Measurements from ENCODE around the gene LARP4B.
"Not testable (repeated sequence)": the region's sequence is repeated elsewhere in the genome, so short reads cannot be mapped to it uniquely, and the experiment has no call there.

LARP4B gene

GRCh38 chr10:938941-939678 is 7.6 kb upstream of the LARP4B start:
- WGBS: 86% methylated on average over 8 of the region's 10 CpGs

GRCh38 chr10:934746-935406 is 3.4 kb upstream of the LARP4B start:
- Histone ChIP-seq H4K91ac (ENCODE audit: low read length) (no peak overlapping the region), H2BK15ac (ENCODE audit: low read depth, poor library complexity, severe bottlenecking) (no peak overlapping the region), H3K36me3 (ENCODE audit: control insufficient read depth in 1 of 2, insufficient read depth in 2 of 2, low read depth in 1 of 2, low read length in 2 of 2) (peaks cover 0 to 4% of the 10 kb centered on the region in 2 experiments), H2AFZ (ENCODE audit: low read depth, low read length) (no peak overlapping the region), H3K18ac (ENCODE audit: low read depth in 1 of 2, low read length in 2 of 2) (no peak overlapping the region), H2BK12ac (ENCODE audit: low read length in 2 of 2) (no peak overlapping the region), H3K4ac (ENCODE audit: low read depth in 1 of 2, low read length in 2 of 2) (no peak overlapping the region), H3K4me2 (ENCODE audit: low read length, poor library complexity, severe bottlenecking) (no peak overlapping the region), H3K9me3 (ENCODE audit: control insufficient read depth, low read length) (no peaks in the 10 kb centered on the region), H2BK5ac (ENCODE audit: low read depth, low read length, poor library complexity, severe bottlenecking) (no peak overlapping the region), H3K14ac (ENCODE audit: low read length in 2 of 2) (no peak overlapping the region), H2AK5ac (ENCODE audit: low read length, severe bottlenecking) (no peak overlapping the region), H3K4me1 (ENCODE audit: control insufficient read depth, insufficient read depth, low read depth, low read length) (peaks cover 6% of the 10 kb centered on the region), H3K27me3 (ENCODE audit: control insufficient read depth in 1 of 2, insufficient read depth in 1 of 2, low read length in 2 of 2) (no peaks in the 10 kb centered on the region), H3K9ac (ENCODE audit: low read length) (no peak overlapping the region), H3K79me1 (replicated peaks; ENCODE audit: low read length, poor library complexity, severe bottlenecking) (peaks cover 2% of the 10 kb centered on the region), H2BK120ac (ENCODE audit: low read depth, low read length) (no peak overlapping the region), H3K27ac (ENCODE audit: low read length, poor library complexity, severe bottlenecking) (no peak overlapping the region), H4K8ac (ENCODE audit: low read length) (no peak overlapping the region), H3K23ac (ENCODE audit: low read length in 2 of 2) (no peak overlapping the region), H3K4me3 (ENCODE audit: insufficient read depth in 1 of 2, low read depth in 1 of 2, low read length in 2 of 2) (no peak overlapping the region)
- no peak for DNase-seq
- WGBS: 85% methylated on average over 14 of the region's 15 CpGs

More at GRCh38 chr10:938941-939678, 7.6 kb upstream of the LARP4B start:
- Histone ChIP-seq H3K27me3 (ENCODE audit: control insufficient read depth in 1 of 2, insufficient read depth in 1 of 2, low read length in 2 of 2) (no peaks in the 10 kb centered on the region), H3K79me1 (replicated peaks; ENCODE audit: low read length, poor library complexity, severe bottlenecking) (no peaks in the 10 kb centered on the region), H2BK12ac (ENCODE audit: low read length in 2 of 2) (no peak overlapping the region), H3K9me3 (ENCODE audit: control insufficient read depth, low read length) (no peaks in the 10 kb centered on the region), H3K4ac (ENCODE audit: low read depth in 1 of 2, low read length in 2 of 2) (no peak overlapping the region), H2BK15ac (ENCODE audit: low read depth, poor library complexity, severe bottlenecking) (no peak overlapping the region), H2BK120ac (ENCODE audit: low read depth, low read length) (no peak overlapping the region), H3K14ac (ENCODE audit: low read length in 2 of 2) (no peak overlapping the region), H3K9ac (ENCODE audit: low read length) (no peak overlapping the region), H3K18ac (ENCODE audit: low read depth in 1 of 2, low read length in 2 of 2) (no peak overlapping the region), H4K91ac (ENCODE audit: low read length) (no peak overlapping the region), H3K4me2 (ENCODE audit: low read length, poor library complexity, severe bottlenecking) (no peak overlapping the region), H3K36me3 (ENCODE audit: control insufficient read depth in 1 of 2, insufficient read depth in 2 of 2, low read depth in 1 of 2, low read length in 2 of 2) (peaks cover 0 to 4% of the 10 kb centered on the region in 2 experiments), H2AK5ac (ENCODE audit: low read length, severe bottlenecking) (no peak overlapping the region), H3K23ac (ENCODE audit: low read length in 2 of 2) (no peak overlapping the region), H3K27ac (ENCODE audit: low read length, poor library complexity, severe bottlenecking) (no peak overlapping the region), H3K4me3 (ENCODE audit: insufficient read depth in 1 of 2, low read depth in 1 of 2, low read length in 2 of 2) (no peak overlapping the region), H3K4me1 (ENCODE audit: control insufficient read depth, insufficient read depth, low read depth, low read length) (no peaks in the 10 kb centered on the region), H2BK5ac (ENCODE audit: low read depth, low read length, poor library complexity, severe bottlenecking) (no peak overlapping the region), H2AFZ (ENCODE audit: low read depth, low read length) (no peak overlapping the region), H4K8ac (ENCODE audit: low read length) (no peak overlapping the region)
- no peak for DNase-seq

GRCh38 chr10:934165-934564 is 2.7 kb upstream of the LARP4B start:
- H3K9ac ChIP-seq (ENCODE audit: low read length); H3K14ac ChIP-seq (ENCODE audit: low read length in 2 of 2); H3K9me3 ChIP-seq (ENCODE audit: control insufficient read depth, low read length); H3K18ac ChIP-seq (ENCODE audit: low read depth in 1 of 2, low read length in 2 of 2); H2AK5ac ChIP-seq (ENCODE audit: low read length, severe bottlenecking); H2AFZ ChIP-seq (ENCODE audit: low read depth, low read length); H2BK120ac ChIP-seq (ENCODE audit: low read depth, low read length); H2BK12ac ChIP-seq (ENCODE audit: low read length in 2 of 2); H2BK5ac ChIP-seq (ENCODE audit: low read depth, low read length, poor library complexity, severe bottlenecking); H2BK15ac ChIP-seq (ENCODE audit: low read depth, poor library complexity, severe bottlenecking); H3K27ac ChIP-seq (ENCODE audit: low read length, poor library complexity, severe bottlenecking); H3K79me1 ChIP-seq (replicated peaks; ENCODE audit: low read length, poor library complexity, severe bottlenecking); H3K23ac ChIP-seq (ENCODE audit: low read length in 2 of 2); H3K27me3 ChIP-seq (ENCODE audit: control insufficient read depth in 1 of 2, insufficient read depth in 1 of 2, low read length in 2 of 2); H3K4me1 ChIP-seq (ENCODE audit: control insufficient read depth, insufficient read depth, low read depth, low read length); H3K4me2 ChIP-seq (ENCODE audit: low read length, poor library complexity, severe bottlenecking); H3K4ac ChIP-seq (ENCODE audit: low read depth in 1 of 2, low read length in 2 of 2); DNase-seq; H3K4me3 ChIP-seq (ENCODE audit: insufficient read depth in 1 of 2, low read depth in 1 of 2, low read length in 2 of 2); H3K36me3 ChIP-seq (ENCODE audit: control insufficient read depth in 1 of 2, insufficient read depth in 2 of 2, low read depth in 1 of 2, low read length in 2 of 2); H4K8ac ChIP-seq (ENCODE audit: low read length); H4K91ac ChIP-seq (ENCODE audit: low read length): not testable (repeated sequence)
- WGBS: 99% methylated on average over 5 of the region's 6 CpGs

- H3K4ac ChIP-seq (ENCODE audit: low read depth in 1 of 2, low read length in 2 of 2): peak overlapping the region in 1 of 2 experiments; percentile 75
- H2BK120ac ChIP-seq (ENCODE audit: low read depth, low read length): peak overlapping the region; percentile 29
- no peak overlapping the region for H2BK5ac ChIP-seq (ENCODE audit: low read depth, low read length, poor library complexity, severe bottlenecking)
- peak overlapping the region in 1 of 2 experiments; percentile 38 for H3K4me3 ChIP-seq (ENCODE audit: insufficient read depth in 1 of 2, low read depth in 1 of 2, low read length in 2 of 2)
- H3K14ac ChIP-seq (ENCODE audit: low read length in 2 of 2): no peak overlapping the region
- H4K8ac ChIP-seq (ENCODE audit: low read length): peak overlapping the region; percentile 84
- peak overlapping the region; percentile 59 for H4K91ac ChIP-seq (ENCODE audit: low read length)
- peak overlapping the region; percentile 63 for H2BK15ac ChIP-seq (ENCODE audit: low read depth, poor library complexity, severe bottlenecking)
- H3K27ac ChIP-seq (ENCODE audit: low read length, poor library complexity, severe bottlenecking): no peak overlapping the region
- H2AK5ac ChIP-seq (ENCODE audit: low read length, severe bottlenecking): no peak overlapping the region
- WGBS: 96% methylated on average over 28 of the region's 28 CpGs
- no peak overlapping the region for H3K4me2 ChIP-seq (ENCODE audit: low read length, poor library complexity, severe bottlenecking)
- peaks cover 11% of the 10 kb centered on the region for H3K4me1 ChIP-seq (ENCODE audit: control insufficient read depth, insufficient read depth, low read depth, low read length)
- H3K9me3 ChIP-seq (ENCODE audit: control insufficient read depth, low read length): no peaks in the 10 kb centered on the region
- no peak for DNase-seq
- no peak overlapping the region for H3K18ac ChIP-seq (ENCODE audit: low read depth in 1 of 2, low read length in 2 of 2)
- no peaks in the 10 kb centered on the region for H3K27me3 ChIP-seq (ENCODE audit: control insufficient read depth in 1 of 2, insufficient read depth in 1 of 2, low read length in 2 of 2)
- H2BK12ac ChIP-seq (ENCODE audit: low read length in 2 of 2): no peak overlapping the region
- peaks cover 2% of the 10 kb centered on the region for H3K79me1 ChIP-seq (replicated peaks; ENCODE audit: low read length, poor library complexity, severe bottlenecking)
- H3K36me3 ChIP-seq (ENCODE audit: control insufficient read depth in 1 of 2, insufficient read depth in 2 of 2, low read depth in 1 of 2, low read length in 2 of 2): peaks cover 0 to 4% of the 10 kb centered on the region in 2 experiments
- no peak overlapping the region for H3K23ac ChIP-seq (ENCODE audit: low read length in 2 of 2)
- H2AFZ ChIP-seq (ENCODE audit: low read depth, low read length): no peak overlapping the region
- H3K9ac ChIP-seq (ENCODE audit: low read length): peak overlapping the region; percentile 5
These were observed 1.1 kb upstream of the LARP4B start for GRCh38 chr10:932589-932988.

Measured in mesenchymal stem cell (in vitro differentiated cells and primary cell).